Kidney tubule cell (primary cell): ENCODE data around the gene ZC3H12A.
A peak's percentile ranks its signal among the peaks of the same experiment; 100 is the strongest.

Experiments used
- DNase-seq: peaks from one replicate; pipeline ENCODE4 v3.0.0-alpha.2; 2018; ENCODE audit warnings: low spot score

The ZC3H12A gene

GRCh38 chr1:37474046-37474696, at the start of gene ZC3H12A:
Gene ZC3H12A (plus strand): TSS chr1:37474580. CDS start chr1:37475497, 917 bp downstream.
- DNase-seq: peak; percentile 95

GRCh38 chr1:37425221-37425620, 49.2 kb upstream of the ZC3H12A start:
- DNase-seq: no peak

- DNase-seq: no peak
Measured at GRCh38 chr1:37429029-37429428, 45.4 kb upstream of the ZC3H12A start.

- no peak for DNase-seq
Measured at GRCh38 chr1:37430103-37430985, 44.0 kb upstream of the ZC3H12A start.

- no peak for DNase-seq
Measured at GRCh38 chr1:37432716-37433115, 41.7 kb upstream of the ZC3H12A start.

GRCh38 chr1:37433171-37433570, 41.2 kb upstream of the ZC3H12A start:
- no peak for DNase-seq

GRCh38 chr1:37434292-37435225, 39.8 kb upstream of the ZC3H12A start:
- DNase-seq: peak; percentile 53

GRCh38 chr1:37437087-37437486, 37.3 kb upstream of the ZC3H12A start:
- no peak for DNase-seq

GRCh38 chr1:37438037-37438868, 36.1 kb upstream of the ZC3H12A start:
- no peak for DNase-seq

- no peak for DNase-seq
Measured at GRCh38 chr1:37438869-37439343, 35.5 kb upstream of the ZC3H12A start.

GRCh38 chr1:37439349-37439995, 34.9 kb upstream of the ZC3H12A start:
- DNase-seq: no peak

GRCh38 chr1:37441490-37441889, 32.9 kb upstream of the ZC3H12A start:
- DNase-seq: no peak

GRCh38 chr1:37442139-37442538, 32.2 kb upstream of the ZC3H12A start:
- no peak for DNase-seq

- DNase-seq: no peak
Measured at GRCh38 chr1:37442644-37443043, 31.7 kb upstream of the ZC3H12A start.

GRCh38 chr1:37446874-37447273, 27.5 kb upstream of the ZC3H12A start:
- no peak for DNase-seq

- DNase-seq: no peak
Measured at GRCh38 chr1:37448185-37448584, 26.2 kb upstream of the ZC3H12A start.

GRCh38 chr1:37448691-37449417, 25.5 kb upstream of the ZC3H12A start:
- peak; percentile 36 for DNase-seq

- no peak for DNase-seq
Measured at GRCh38 chr1:37449936-37450335, 24.4 kb upstream of the ZC3H12A start.

GRCh38 chr1:37452416-37452815, 22.0 kb upstream of the ZC3H12A start:
- no peak for DNase-seq

GRCh38 chr1:37453647-37454046, 20.7 kb upstream of the ZC3H12A start:
- DNase-seq: no peak
